ELR (cell line): ENCODE data around the gene CBX2.

Source experiments
- DNase-seq: peaks from one replicate; pipeline ENCODE4 v3.0.0-alpha.2; 2015; ENCODE audit warnings: low read depth

Gene CBX2

GRCh38 chr17:79812353-79813258 lies 34.7 kb downstream of the CBX2 start:
- no peak for DNase-seq

GRCh38 chr17:79813297-79814126 lies 35.6 kb downstream of the CBX2 start:
- DNase-seq = no peak

- no peak for DNase-seq
Measured at GRCh38 chr17:79814127-79814973, 36.4 kb downstream of the CBX2 start.

- DNase-seq = no peak
Measured at GRCh38 chr17:79814974-79815835, 37.3 kb downstream of the CBX2 start.

- DNase-seq = no peak
Measured at GRCh38 chr17:79815836-79816461, 38.0 kb downstream of the CBX2 start.

GRCh38 chr17:79818026-79818758 lies 40.2 kb downstream of the CBX2 start:
- no peak for DNase-seq

- DNase-seq = no peak
Measured at GRCh38 chr17:79819085-79819484, 41.1 kb downstream of the CBX2 start.

- no peak for DNase-seq
Measured at GRCh38 chr17:79819534-79820276, 41.8 kb downstream of the CBX2 start.

- no peak for DNase-seq
Measured at GRCh38 chr17:79820959-79821330, 43.0 kb downstream of the CBX2 start.

- no peak for DNase-seq
Measured at GRCh38 chr17:79821331-79822095, 43.6 kb downstream of the CBX2 start.

- no peak for DNase-seq
Measured at GRCh38 chr17:79822583-79823124, 44.7 kb downstream of the CBX2 start.

- DNase-seq = no peak
Measured at GRCh38 chr17:79824234-79824633, 46.3 kb downstream of the CBX2 start.

GRCh38 chr17:79824893-79825579 lies 47.1 kb downstream of the CBX2 start:
- no peak for DNase-seq

GRCh38 chr17:79825580-79825921 lies 47.6 kb downstream of the CBX2 start:
- DNase-seq = no peak

GRCh38 chr17:79826204-79826680 lies 48.3 kb downstream of the CBX2 start:
- DNase-seq = no peak

GRCh38 chr17:79826841-79827578 lies 49.1 kb downstream of the CBX2 start:
- no peak for DNase-seq

GRCh38 chr17:79829004-79829403 lies 51.1 kb downstream of the CBX2 start:
- no peak for DNase-seq
